Ammon's horn (tissue), 1 donor: ENCODE results near the gene THRB.
"Not testable (repeated sequence)": the region's sequence is repeated elsewhere in the genome, so short reads cannot be mapped to it uniquely, and the experiment has no call there.

ENCODE experiments used
- DNase-seq: peaks from one replicate; pipeline ENCODE4 v3.0.0-alpha.2; 2016; ENCODE audit warnings: low spot score

The THRB gene

GRCh38 chr3:24401811-24402185 is 92.9 kb downstream of the THRB start:
- no peak for DNase-seq

- DNase-seq: no peak
These were observed 93.4 kb downstream of the THRB start for GRCh38 chr3:24401090-24401810.

- no peak for DNase-seq
These were observed 94.2 kb downstream of the THRB start for GRCh38 chr3:24400450-24400849.

GRCh38 chr3:24400015-24400414 is 94.6 kb downstream of the THRB start:
- DNase-seq: no peak

- no peak for DNase-seq
These were observed 95.0 kb downstream of the THRB start for GRCh38 chr3:24399614-24400013.

- DNase-seq: not testable (repeated sequence)
These were observed 95.9 kb downstream of the THRB start for GRCh38 chr3:24398712-24399111.

GRCh38 chr3:24396338-24396737 is 98.3 kb downstream of the THRB start:
- no peak for DNase-seq

- DNase-seq: no peak
These were observed 99.9 kb downstream of the THRB start for GRCh38 chr3:24394754-24395153.

- DNase-seq: no peak
These were observed 101.3 kb downstream of the THRB start for GRCh38 chr3:24393316-24393715.

- DNase-seq: no peak
These were observed 104.2 kb downstream of the THRB start for GRCh38 chr3:24390169-24391130.

- no peak for DNase-seq
These were observed 105.3 kb downstream of the THRB start for GRCh38 chr3:24389108-24390090.

- no peak for DNase-seq
These were observed 106.0 kb downstream of the THRB start for GRCh38 chr3:24388611-24389010.

- DNase-seq: no peak
These were observed 106.5 kb downstream of the THRB start for GRCh38 chr3:24388159-24388558.

GRCh38 chr3:24387493-24387892 is 107.2 kb downstream of the THRB start:
- DNase-seq: no peak

- no peak for DNase-seq
These were observed 107.7 kb downstream of the THRB start for GRCh38 chr3:24387000-24387399.

- DNase-seq: no peak
These were observed 108.2 kb downstream of the THRB start for GRCh38 chr3:24386458-24386857.

GRCh38 chr3:24385012-24385615 is 109.5 kb downstream of the THRB start:
- no peak for DNase-seq

GRCh38 chr3:24382647-24383046 is 112.0 kb downstream of the THRB start:
- no peak for DNase-seq

- no peak for DNase-seq
These were observed 114.7 kb downstream of the THRB start for GRCh38 chr3:24379936-24380335.

GRCh38 chr3:24378313-24378712 is 116.3 kb downstream of the THRB start:
- DNase-seq: no peak

GRCh38 chr3:24377218-24377993 is 117.2 kb downstream of the THRB start:
- no peak for DNase-seq
